GM19455 (cell line): ENCODE results near the gene SPTBN4.

Experiments used
- ATAC-seq: cut with Tn5 transposase; IDR thresholded peaks from one replicate; pipeline ENCODE4 v1.9.1; 2021; ENCODE audit not compliant: unreplicated experiment

Gene SPTBN4

GRCh38 chr19:40600570-40601133, 133.9 kb downstream of the SPTBN4 start:
- ATAC-seq, result no peak

DNA sequence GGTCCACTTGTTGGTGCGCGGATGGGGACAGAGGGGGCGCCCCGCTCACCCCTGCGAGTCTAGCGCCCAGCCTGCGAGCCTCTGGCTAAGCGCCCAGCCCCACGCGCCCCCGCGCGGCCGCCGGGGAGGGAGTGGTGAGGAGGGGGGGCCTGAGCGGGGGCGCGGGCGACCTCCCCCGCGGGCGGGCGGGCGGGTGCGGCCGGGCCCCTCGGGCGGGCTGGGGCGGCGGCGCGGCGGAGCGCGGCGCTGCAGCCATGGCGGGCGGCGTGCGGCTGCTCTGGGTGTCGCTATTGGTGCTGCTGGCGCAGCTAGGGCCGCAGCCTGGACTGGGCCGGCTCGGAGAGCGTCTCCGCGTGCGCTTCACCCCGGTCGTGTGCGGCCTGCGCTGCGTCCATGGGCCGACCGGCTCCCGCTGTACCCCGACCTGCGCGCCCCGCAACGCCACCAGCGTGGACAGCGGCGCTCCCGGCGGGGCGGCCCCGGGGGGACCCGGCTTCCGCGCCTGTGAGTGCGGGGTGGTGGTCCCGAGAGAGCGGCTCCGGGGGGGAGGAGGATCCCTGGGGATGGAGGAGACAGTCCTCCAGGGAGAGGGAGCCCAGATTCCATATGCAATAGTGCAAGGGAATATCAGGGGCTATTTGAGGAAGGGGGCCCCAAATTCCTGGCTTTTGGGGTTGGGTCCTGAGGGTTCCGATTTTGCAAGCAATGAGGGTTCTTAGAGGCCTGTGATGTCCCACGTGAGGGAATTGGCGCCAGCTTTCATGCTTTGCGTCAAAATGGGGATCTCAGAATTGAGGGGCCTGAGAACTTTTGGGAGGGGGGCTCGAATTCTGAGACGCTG, 134.6 kb downstream of the SPTBN4 start, which contains the start of gene LTBP4:
Gene LTBP4 (plus strand): TSS at position 236 of the 841 bp plus-strand sequence. CDS start 19 bp downstream, at position 255.
- no peak for ATAC-seq

DNA sequence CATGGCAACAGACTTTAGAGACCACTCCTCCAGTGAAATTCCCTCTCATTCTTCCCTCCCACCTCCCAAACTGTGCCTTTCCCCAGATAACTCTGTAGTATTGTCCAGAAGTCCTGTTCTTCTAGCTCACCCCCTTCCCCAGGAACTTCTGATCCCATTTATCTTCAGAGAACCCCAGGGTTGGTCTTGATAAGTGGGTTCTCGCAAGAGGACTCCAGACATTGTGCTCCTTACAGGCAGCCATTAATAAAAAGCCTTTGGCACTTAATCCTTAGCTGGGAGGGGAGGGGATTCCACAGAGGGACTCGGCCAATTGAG, 136.2 kb downstream of the SPTBN4 start:
- ATAC-seq, result no peak

GRCh38 chr19:40603389-40604170, 136.8 kb downstream of the SPTBN4 start:
- ATAC-seq, result peak; percentile 63

- ATAC-seq, result no peak
These were observed 137.4 kb downstream of the SPTBN4 start for GRCh38 chr19:40604171-40604646.

GRCh38 chr19:40604647-40605215, 137.9 kb downstream of the SPTBN4 start:
- ATAC-seq, result no peak

DNA sequence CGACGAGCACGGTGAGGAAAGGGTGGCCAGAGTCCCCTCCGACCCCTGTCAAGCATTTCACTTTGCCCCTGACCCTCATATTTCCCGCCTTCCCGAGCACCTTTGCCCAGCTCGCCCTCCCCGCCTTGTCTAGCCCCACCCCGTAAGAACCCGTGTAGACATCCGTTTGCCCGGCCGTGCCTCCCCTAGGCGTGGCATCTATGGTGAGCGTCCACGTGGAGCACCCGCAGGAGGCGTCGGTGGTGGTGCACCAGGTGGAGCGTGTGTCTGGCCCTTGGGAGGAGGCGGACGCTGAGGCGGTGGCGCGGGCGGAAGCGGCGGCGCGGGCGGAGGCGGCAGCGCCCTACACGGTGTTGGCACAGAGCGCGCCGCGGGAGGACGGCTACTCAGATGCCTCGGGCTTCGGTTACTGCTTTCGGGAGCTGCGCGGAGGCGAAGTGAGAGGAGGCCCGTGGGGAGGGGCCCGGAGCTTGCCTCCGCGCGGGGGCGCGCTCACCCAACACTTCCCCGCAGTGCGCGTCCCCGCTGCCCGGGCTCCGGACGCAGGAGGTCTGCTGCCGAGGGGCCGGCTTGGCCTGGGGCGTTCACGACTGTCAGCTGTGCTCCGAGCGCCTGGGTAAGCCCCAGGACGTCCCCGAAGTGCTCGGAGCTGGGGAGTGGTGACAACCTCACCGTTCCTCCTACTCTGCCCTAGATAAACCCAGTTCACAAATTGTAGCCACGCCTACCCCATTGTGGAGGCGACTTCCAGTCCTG, 138.6 kb downstream of the SPTBN4 start:
- no peak for ATAC-seq

- no peak for ATAC-seq
These were observed 140.8 kb downstream of the SPTBN4 start for GRCh38 chr19:40607311-40608239.

- no peak for ATAC-seq
These were observed 141.4 kb downstream of the SPTBN4 start for GRCh38 chr19:40608240-40608621.

- no peak for ATAC-seq
These were observed 142.2 kb downstream of the SPTBN4 start for GRCh38 chr19:40608957-40609356.

DNA sequence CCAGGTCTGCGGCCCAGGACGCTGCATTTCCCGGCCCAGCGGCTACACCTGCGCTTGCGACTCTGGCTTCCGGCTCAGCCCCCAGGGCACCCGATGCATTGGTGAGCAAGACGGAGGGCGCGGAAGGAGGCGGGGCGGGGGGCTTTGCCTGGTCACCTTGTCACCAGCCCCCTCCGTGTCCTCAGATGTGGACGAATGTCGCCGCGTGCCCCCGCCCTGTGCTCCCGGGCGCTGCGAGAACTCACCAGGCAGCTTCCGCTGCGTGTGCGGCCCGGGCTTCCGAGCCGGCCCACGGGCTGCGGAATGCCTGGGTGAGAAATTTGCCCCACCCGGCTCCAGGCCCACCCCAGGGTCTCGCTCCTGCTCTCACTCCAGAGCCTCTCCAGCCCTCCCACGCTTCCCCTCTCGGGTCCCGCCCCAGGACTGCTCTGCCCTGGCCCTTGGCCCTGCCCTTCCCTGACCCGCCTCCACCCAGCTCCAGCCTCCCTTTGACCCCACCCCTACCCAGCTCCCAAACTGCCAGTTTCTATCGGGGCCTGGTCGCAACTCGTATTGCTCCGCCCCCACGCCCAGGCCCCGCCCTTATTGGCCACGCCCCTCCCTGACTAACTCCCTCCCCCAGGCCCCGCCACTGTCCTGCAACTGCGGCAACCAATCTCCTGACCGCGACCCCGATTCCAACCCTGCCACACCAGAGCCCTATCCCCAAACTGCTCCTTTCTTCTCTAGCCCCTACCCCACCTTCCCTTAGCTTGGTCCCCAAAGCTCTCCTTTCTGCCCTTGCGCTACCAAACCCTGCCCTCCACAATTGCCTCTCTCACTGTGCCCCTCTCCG, 143.0 kb downstream of the SPTBN4 start:
- peak; percentile 48 for ATAC-seq

- ATAC-seq, result no peak
These were observed 143.7 kb downstream of the SPTBN4 start for GRCh38 chr19:40610396-40611064.

GRCh38 chr19:40611096-40611495, 144.3 kb downstream of the SPTBN4 start:
- no peak for ATAC-seq

- no peak for ATAC-seq
These were observed 145.3 kb downstream of the SPTBN4 start for GRCh38 chr19:40611900-40612698.

- ATAC-seq, result no peak
These were observed 146.3 kb downstream of the SPTBN4 start for GRCh38 chr19:40612831-40613689.
